Suprapubic skin (tissue), 4 donors: ENCODE results near the gene OR14A2.

Experiments used
- CTCF ChIP-seq, 2 donors: fragments of 200-600 bp in 1 of 2; fragments of 450-650 bp in 1 of 2; sonication (generic) in 1 of 2; IDR thresholded peaks; one replicate each; pipeline ENCODE4 v1.5.1; 2016 to 2019; ENCODE audit warnings: antibody characterized with exemption in 2 of 2, mild to moderate bottlenecking in 1 of 2, moderate library complexity in 1 of 2
- POLR2A ChIP-seq, 2 donors: fragments of 450-650 bp; IDR thresholded peaks; one replicate each; pipeline ENCODE4 v1.6.1; 2017; ENCODE audit warnings: antibody characterized with exemption in 2 of 2, mild to moderate bottlenecking in 2 of 2, moderate library complexity in 2 of 2
- POLR2AphosphoS5 ChIP-seq, 3 donors: sonication (generic); formaldehyde crosslinking; IDR thresholded peaks; one replicate each; pipeline ENCODE4 v1.6.1; 2017; ENCODE audit warnings: antibody characterized with exemption in 3 of 3

GRCh38 chr1:247749870-247750269, 1.9 kb upstream of the OR14A2 start:
- no peak for TF ChIP-seq CTCF (IDR thresholded peaks at IDR 0.05)
- no peak for TF ChIP-seq POLR2A (IDR thresholded peaks at IDR 0.05)
- TF ChIP-seq POLR2AphosphoS5 (IDR thresholded peaks at IDR 0.05), result no peak
